Caki2 (cell line): ENCODE results near the gene CORO1C. TPM values are rescaled to one million over a fixed set of nuclear protein-coding genes. Genes with fewer than 3 reads are reported as not detected.

Experiments
- DNase-seq: peaks from one replicate; pipeline ENCODE4 v3.0.0-alpha.2; 2015; ENCODE audit warnings: low read depth
- in situ Hi-C: cut with HindIII; loops from 2 replicates; pipeline ENCODE4 v1.10.0; 2016; ENCODE audit warnings: low sequenced_read_pairs, low pct_unique_long_range_greater_than_20kb, mixed read lengths
- total RNA-seq: library from RNA; depleted of rRNA; stranded (reverse); fragments of >200 nt; shearing (Covaris generic); gene quantifications from 2 replicates; pipeline ENCODE4 v1.2.3, GENCODE V29; 2014; ENCODE audit warnings: low replicate concordance

CORO1C gene
- total RNA-seq, 1 experiment from 2014 or later: 89.9 TPM

DNA sequence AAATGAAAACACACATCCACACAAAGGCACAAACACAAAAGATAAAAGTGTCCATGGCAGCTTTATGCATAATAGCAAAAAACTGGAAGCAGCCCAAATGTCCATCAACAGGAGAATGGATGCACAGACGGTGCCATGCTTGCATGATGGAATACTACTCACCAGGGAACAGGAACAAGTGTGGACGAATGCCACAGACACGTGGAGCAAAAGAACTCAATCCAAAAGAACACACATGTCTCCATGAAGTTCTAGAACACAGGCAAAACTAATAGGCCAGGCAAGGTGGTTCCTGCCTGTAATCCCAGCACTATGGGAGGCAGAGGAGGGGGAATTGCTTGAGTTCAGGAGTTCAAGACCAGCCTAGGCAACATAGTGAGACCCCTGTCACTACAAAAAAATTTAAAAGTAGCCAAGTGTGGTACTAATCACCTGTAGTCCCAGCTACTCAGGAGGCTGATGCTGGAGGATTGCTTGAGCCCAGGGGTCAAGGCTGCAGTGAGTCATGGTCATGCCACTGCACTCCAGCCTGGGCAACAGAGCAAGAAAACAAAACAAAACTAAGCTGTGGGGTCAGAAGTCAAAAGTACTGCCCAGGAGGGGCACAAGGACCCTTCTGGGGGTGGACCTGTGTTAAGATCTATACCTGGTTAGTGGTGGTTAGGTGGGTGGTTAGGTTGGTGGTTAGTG is 126.2 kb downstream of the CORO1C start:
- in situ Hi-C loops: no loop called here
- peak; percentile 64 for DNase-seq

DNA sequence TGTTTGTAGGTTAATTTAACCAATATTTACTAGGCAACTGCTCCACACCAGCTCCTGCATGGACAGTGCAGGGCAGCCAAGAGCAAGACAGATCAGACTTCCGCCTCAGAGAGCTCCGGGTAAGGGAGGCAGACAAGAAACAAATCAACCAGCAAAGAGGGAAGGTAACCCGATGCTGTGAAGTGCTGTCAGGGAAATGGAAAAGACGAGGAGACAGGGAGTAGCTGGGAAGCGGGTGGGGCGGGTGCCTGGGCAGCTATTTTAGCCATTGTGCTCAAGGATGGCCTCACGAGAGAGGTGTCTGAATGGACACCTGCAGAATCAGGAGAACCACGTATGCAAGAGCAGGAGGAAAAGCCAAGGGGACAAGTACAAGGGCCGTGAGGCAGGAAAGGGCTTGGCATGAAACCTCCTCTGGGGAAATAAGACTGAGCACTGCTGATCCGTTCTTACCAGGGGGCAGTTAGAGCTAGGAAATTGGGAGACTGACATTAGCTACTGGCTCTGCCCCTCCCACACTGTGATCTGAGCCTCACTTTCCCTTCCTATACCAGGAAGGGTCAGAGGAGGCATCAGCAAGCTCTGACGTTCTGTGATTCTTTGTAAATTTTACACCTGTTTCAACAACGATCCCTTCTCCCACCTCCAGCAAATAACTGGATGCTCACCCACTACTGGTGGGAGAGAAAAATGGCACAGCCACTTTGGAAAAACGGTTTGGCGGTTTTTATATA is 126.9 kb downstream of the CORO1C start:
- in situ Hi-C loops: no loop called here
- no peak for DNase-seq

DNA sequence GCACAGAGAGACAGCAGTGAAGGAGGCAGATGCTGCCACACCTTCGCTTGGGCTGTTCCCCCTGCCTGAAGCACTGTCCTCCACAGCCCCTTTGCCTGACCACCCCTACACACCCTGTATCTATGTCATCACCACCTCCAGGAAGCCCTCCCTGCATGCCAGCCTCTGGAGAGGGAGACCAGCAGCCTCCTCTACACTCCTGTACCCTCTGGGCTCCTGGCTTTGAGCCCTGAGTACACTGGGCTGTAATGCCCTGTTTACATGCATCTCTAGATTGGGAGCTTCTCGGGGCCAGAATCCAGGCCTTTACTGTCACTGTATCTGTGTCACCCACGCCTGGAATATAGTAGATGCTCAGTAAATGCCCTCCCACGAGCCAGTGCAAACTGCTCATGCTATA is 127.6 kb downstream of the CORO1C start:
- in situ Hi-C loops: no loop called here
- DNase-seq: no peak

DNA sequence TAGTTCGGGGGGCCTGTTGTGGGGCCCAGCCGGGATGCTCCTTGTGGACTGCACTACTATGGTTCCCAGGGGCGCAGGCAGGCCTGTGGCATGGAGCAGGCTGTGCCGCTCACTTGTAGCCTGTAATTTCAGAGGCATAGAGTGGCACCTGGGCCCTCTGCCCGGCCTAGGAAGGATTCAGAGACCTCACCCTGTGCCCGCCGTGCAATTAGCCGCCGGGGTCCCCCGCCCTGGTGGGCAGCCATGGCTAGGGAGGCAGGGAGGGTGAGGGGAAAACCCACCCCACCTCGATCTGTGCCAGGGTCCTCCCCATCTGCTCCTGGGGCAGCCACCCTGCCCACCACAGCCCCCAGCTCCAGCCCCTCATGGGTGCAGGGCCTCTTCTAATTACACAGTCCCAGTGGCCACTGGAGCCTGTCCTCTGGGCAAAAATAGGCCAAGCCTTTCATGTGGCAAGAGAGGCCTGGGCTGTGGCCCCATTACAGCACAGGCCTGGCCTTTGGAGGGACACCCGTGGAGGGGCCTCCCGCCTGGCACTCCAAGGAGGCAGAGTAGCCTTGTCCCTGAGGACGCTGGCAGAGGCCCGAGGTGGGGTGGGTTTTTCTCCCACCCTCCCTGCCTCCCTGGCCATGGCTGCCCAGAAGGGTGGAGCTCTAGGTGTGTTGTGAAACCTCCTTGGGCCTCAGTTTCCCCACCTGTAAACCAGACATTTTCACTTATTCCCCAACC is 128.2 kb downstream of the CORO1C start:
- in situ Hi-C loops: no loop called here
- DNase-seq: no peak

GRCh38 chr12:108602209-108602705 is 129.1 kb downstream of the CORO1C start:
- DNase-seq: no peak
- in situ Hi-C loops: no loop called here

DNA sequence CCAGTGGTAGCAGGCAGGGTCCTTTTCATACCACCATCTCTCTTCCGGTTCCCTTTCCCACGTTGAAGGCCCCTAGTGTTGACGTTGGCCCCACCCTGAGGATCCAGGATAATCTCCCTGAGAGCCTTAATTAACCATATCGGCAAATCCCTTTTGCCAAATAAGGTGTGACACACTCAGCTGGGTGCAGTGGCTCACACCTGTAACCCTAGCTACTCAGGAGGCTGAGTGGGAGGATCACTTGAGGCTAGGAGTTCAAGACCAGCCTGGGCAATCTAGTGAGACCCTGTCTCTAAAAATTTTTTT is 130.7 kb downstream of the CORO1C start:
- in situ Hi-C loops: no loop called here
- no peak for DNase-seq

DNA sequence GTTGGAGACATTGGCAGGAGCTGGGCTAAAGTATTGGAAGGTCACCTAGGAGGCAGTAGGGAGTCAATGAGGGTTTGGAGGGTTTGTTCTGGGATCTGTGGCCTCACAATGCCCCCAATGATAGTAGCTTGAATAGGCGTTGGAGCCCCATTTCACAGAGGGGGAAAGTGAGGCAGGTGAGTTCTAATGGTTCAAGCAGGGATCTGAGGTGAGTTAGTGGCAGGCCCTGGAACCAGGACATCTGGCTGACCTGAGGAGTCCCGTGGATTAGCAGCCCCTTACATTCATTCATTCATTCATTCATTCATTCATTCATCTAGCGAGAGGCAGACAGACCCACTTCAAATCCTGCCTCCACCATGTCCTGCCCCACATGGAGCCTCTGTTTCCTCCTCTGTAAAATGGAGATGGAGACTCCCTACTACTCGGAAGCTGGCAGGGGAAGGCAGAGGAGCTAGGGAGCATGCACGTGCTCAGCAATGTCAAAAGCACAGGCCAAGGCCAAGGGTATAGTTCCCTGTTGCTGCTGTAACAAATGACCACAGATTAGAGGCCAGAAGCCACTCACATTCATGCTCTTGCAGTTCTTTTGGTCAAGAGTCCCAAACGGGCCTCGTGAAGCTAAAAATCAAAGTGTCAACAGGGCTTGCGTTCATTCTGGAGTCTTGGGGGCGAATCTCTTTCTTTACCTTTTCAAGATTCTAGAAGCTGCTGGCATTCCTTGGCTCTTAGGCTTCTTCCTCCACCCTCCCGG is 131.2 kb downstream of the CORO1C start:
- in situ Hi-C loops: no loop called here
- no peak for DNase-seq

- in situ Hi-C loops: no loop called here
- no peak for DNase-seq
Observed at GRCh38 chr12:108599541-108599940, 131.8 kb downstream of the CORO1C start.

GRCh38 chr12:108598553-108599250 is 132.6 kb downstream of the CORO1C start:
- DNase-seq: no peak
- in situ Hi-C loops: no loop called here

DNA sequence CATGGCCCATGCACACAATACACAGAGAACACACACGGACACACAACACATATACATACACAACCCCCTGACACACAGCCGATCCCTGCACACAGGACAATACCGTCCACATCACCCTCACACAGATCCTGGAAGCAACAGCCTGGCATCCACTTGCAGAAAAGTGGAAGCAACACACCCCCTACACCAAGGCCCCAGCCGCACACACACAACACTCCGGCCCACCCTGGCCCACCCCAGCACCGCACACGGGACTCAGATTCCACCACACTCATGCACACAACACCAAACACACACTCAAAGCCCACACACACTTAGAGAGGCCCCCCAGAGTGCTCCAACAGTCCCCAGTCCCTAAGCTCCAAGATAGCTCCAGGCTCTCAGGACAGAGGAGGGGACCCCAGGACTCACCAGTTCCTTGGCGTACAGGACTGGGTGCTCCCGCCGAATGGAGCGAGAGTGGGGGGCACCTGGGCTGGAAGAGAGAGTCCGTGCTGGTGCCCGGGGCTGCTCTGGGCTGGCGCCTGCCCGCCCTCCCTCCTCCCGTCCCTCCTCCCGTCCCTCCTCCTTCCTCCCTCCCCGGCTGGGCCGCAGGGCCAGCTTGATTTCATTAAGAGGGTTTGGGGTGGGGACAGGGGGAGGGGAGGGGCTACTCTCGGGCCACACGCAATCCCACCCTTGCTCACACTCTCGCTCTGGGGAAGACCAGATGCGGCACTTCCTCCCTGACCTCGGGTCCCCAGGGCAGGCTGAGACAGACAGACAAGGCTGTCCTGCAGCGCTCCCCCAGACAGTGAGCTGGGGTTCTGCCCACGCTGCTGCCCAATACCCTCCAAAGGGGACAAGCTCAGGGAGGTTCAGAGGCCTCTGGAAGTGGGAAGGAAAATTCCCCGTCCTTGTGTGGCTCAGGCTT is 133.5 kb downstream of the CORO1C start, which contains the start of gene TMEM119:
TMEM119 (minus strand) TSS at position 526 of the 913 bp plus-strand sequence. CDS start 5,701 bp downstream, outside the sequence.
- no peak for DNase-seq
- in situ Hi-C loops: no loop called here

DNA sequence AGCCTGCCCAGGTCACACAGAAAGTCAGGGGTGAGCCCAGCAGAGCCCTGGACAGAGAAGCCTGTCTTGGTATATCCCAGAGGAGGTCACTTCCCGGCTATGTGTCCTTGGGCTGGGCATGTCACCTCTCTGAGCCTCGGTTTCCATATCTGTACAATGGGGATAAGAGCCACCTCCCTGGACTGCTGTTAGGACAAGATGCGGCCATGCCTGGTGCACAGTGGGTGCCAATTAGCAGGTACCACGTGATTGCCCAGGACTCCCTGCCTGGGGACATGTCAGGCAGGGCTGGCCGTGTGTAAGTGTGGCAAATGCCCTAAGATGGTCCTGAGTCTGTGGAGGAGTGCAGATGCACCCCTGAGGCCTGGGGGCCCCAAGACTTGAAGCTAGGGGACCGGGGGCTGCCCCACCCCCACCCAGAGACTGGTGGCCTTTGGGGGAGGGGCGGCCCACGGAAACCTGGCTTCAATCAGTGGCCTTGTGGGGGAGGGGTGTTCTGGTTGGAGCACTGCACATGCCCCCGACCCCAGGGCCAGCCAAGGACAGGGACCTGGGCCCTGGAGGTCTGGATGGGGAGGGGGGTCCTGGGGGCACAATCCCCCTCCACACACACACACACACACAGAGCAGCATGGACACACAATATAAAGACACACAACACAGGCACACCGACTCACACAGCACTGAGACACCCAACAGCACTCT is 134.3 kb downstream of the CORO1C start:
- in situ Hi-C loops: no loop called here

DNA sequence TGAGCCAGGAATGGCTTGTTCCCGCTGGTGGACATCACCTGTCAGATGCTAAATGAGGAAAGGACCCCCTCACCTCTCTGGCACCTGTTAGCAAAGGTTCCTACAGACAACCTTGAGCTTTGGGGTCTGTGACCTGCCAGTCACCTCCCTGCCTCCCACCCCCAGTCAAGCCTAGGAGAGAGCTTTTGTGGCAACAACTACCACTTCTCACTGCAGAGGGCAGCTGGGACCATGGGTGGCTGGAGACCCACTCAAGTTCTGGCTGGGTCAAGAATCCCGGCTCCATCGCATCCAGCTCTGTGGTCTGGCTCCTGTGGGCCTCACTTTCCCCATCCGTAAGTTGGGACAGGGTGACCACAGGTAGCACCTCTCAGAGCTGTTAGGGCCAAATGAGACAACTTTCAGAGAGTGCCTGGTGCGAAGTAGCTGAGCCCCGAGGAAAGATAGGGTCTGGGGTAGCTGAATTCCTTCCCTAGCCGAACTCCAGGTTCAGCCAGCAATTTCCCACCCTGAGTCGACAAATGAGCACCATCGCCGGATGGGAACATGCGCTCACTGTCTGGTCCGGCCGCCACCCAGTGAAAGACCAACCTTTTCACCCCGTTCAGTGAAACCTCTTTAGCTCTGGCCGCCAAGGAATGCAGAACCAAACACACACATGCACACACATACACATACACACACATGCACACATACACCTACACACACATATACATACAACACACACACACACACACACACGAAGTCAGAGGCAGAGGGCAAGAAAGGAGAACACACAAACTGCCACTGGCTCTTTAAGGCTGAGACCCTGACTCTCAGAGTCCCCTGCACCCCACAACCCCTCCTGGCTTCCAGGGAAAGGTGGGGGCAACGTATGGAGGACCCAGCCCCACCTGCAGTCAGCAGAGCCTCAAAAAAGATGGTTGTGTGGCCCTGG is 135.3 kb downstream of the CORO1C start:
- in situ Hi-C loops: no loop called here
- no peak for DNase-seq

More for the DNA sequence above, 134.3 kb downstream of the CORO1C start:
- DNase-seq: no peak
